Activated CD8-positive, alpha-beta memory T cell treated with anti-CD3 and anti-CD28 coated beads, Interleukin-2, amount 10 ng/mL, durations not matched to agents 7 days and 5 days (primary cell): ENCODE measurements around the gene MYBPC2. TPM values are rescaled to one million over a fixed set of nuclear protein-coding genes. Genes with fewer than 3 reads are reported as not detected.

Experiments used
- ATAC-seq: fragments of 150-1000 bp; cut with Tn5 transposase; one replicate; pipeline ENCODE4 v1.10.0; 2021; ENCODE audit warnings: moderate library complexity
- CTCF ChIA-PET: fragments of 350-600 bp; sonication (Branson Sonifier 250); formaldehyde crosslinking; loops from one replicate; lab custom pipeline; 2021; ENCODE audit warnings: antibody characterized with exemption; lab: Charles Lee
- DNase-seq: peaks from one replicate; pipeline ENCODE4 v3.0.0-alpha.2; 2020
- H3K27ac Mint-ChIP-seq: one replicate; pipeline ENCODE4 v1.8.0; 2021; ENCODE audit warnings: mild to moderate bottlenecking, mixed read lengths
- H3K27me3 Mint-ChIP-seq: one replicate; pipeline ENCODE4 v1.8.0; 2021; ENCODE audit warnings: mixed read lengths
- H3K36me3 Mint-ChIP-seq: one replicate; pipeline ENCODE4 v1.8.0; 2021; ENCODE audit warnings: mild to moderate bottlenecking, mixed read lengths
- H3K4me1 Mint-ChIP-seq: one replicate; pipeline ENCODE4 v1.8.0; 2021; ENCODE audit warnings: mixed read lengths
- H3K4me3 Mint-ChIP-seq: one replicate; pipeline ENCODE4 v1.8.0; 2021; ENCODE audit warnings: mild to moderate bottlenecking, moderate library complexity, mixed read lengths
- H3K9me3 Mint-ChIP-seq: one replicate; pipeline ENCODE4 v1.8.0; 2022; ENCODE audit warnings: low read depth, mixed read lengths
- total RNA-seq, 2 experiments: library from RNA; stranded (reverse); gene quantifications; one replicate each; pipeline ENCODE4 v1.2.3, GENCODE V29; 2021

MYBPC2 gene
- total RNA-seq, 2 experiments from 2014 or later = not detected

- CTCF ChIA-PET = interaction anchor here (1.4 kb wide), 1 partner anchor 120 kb away, joined by 3 read pairs; no protein-coding TSS in a partner anchor
- no peak for DNase-seq
- H3K9me3 Mint-ChIP-seq = no peaks in the 10 kb centered on the region
- H3K36me3 Mint-ChIP-seq = peaks cover 18% of the 10 kb centered on the region
- ATAC-seq = no peak
- H3K27me3 Mint-ChIP-seq = no peaks in the 10 kb centered on the region
- peaks cover 14% of the 10 kb centered on the region for H3K4me1 Mint-ChIP-seq
- peak overlapping the region; percentile 89 for H3K27ac Mint-ChIP-seq
- peak overlapping the region; percentile 98 for H3K4me3 Mint-ChIP-seq
Observed at GRCh38 chr19:50476907-50477238, 44.2 kb downstream of the MYBPC2 start.

- DNase-seq = no peak
- CTCF ChIA-PET = interaction anchor here (1.1 to 1.9 kb wide), 2 partner anchors 17 to 121 kb away, joined by 5 read pairs; no protein-coding TSS in a partner anchor
- no peak for ATAC-seq
- peaks cover 19% of the 10 kb centered on the region for H3K36me3 Mint-ChIP-seq
- H3K9me3 Mint-ChIP-seq = no peaks in the 10 kb centered on the region
- H3K27ac Mint-ChIP-seq = peak overlapping the region; percentile 39
- H3K4me3 Mint-ChIP-seq = peak overlapping the region; percentile 98
- peaks cover 14% of the 10 kb centered on the region for H3K4me1 Mint-ChIP-seq
- H3K27me3 Mint-ChIP-seq = no peaks in the 10 kb centered on the region
Observed at GRCh38 chr19:50477751-50478515, 45.2 kb downstream of the MYBPC2 start.

DNA sequence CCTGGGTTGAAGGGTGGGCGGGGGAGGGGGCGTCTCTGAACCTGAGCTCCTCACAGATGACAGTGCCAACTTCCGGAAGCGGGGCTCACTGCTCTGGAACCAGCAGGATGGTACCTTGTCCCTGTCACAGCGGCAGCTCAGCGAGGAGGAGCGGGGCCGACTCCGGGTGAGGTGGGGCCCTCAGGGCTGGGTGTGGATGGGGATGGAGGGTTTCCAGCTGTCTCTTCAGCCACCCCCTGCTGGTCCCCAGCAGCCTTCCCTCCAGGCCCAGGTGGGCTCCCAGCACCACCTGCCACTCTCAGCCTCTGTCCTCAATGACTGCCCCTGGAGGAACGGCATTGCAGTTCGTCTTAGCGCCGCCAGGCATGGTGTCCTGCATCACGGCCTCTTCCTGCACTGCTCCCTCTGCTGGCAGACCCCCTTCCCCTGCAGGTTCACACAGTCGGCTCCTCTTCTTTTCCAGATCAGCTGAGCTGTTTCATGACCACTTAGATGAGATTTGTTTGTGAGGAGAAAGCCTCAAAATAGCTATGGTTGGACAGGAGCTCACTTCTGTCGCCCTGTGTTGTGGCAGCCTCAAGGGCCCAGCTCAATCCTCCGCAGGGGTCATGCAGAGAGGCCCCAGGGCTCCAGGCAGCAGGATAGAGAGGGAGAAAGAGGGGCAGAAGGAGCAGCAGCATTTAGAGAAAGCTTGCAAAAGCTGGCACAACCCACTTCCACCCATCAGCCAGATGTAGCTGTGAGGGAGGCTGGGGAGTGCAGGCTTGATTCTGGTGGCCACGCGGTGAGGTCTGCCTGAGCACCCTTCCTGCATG, 46.4 kb downstream of the MYBPC2 start:
- Mint-ChIP-seq H3K27ac (no peak overlapping the region), H3K9me3 (no peaks in the 10 kb centered on the region), H3K4me1 (peaks cover 14% of the 10 kb centered on the region), H3K4me3 (no peak overlapping the region), H3K36me3 (peaks cover 21% of the 10 kb centered on the region), H3K27me3 (no peaks in the 10 kb centered on the region)
- DNase-seq (no peak), ATAC-seq (no peak)
- CTCF ChIA-PET = interaction anchor here (1.1 to 1.9 kb wide), 3 partner anchors 18 to 122 kb away, joined by 4 to 5 read pairs (median 5); partner anchors contain the start of gene JOSD2

- DNase-seq = no peak
- no peak overlapping the region for H3K4me3 Mint-ChIP-seq
- no peak overlapping the region for H3K27ac Mint-ChIP-seq
- peaks cover 21% of the 10 kb centered on the region for H3K36me3 Mint-ChIP-seq
- H3K27me3 Mint-ChIP-seq = no peaks in the 10 kb centered on the region
- no peak for ATAC-seq
- H3K4me1 Mint-ChIP-seq = peaks cover 14% of the 10 kb centered on the region
- CTCF ChIA-PET = interaction anchor here (1.3 to 1.9 kb wide), 2 partner anchors 19 to 32 kb away, joined by 4 to 5 read pairs; partner anchors contain the start of gene JOSD2
- no peaks in the 10 kb centered on the region for H3K9me3 Mint-ChIP-seq
Observed at GRCh38 chr19:50479761-50480251, 47.1 kb downstream of the MYBPC2 start.

GRCh38 chr19:50480281-50481111, 47.8 kb downstream of the MYBPC2 start:
- H3K9me3 Mint-ChIP-seq = no peaks in the 10 kb centered on the region
- peaks cover 25% of the 10 kb centered on the region for H3K36me3 Mint-ChIP-seq
- CTCF ChIA-PET = no interaction called here

DNA sequence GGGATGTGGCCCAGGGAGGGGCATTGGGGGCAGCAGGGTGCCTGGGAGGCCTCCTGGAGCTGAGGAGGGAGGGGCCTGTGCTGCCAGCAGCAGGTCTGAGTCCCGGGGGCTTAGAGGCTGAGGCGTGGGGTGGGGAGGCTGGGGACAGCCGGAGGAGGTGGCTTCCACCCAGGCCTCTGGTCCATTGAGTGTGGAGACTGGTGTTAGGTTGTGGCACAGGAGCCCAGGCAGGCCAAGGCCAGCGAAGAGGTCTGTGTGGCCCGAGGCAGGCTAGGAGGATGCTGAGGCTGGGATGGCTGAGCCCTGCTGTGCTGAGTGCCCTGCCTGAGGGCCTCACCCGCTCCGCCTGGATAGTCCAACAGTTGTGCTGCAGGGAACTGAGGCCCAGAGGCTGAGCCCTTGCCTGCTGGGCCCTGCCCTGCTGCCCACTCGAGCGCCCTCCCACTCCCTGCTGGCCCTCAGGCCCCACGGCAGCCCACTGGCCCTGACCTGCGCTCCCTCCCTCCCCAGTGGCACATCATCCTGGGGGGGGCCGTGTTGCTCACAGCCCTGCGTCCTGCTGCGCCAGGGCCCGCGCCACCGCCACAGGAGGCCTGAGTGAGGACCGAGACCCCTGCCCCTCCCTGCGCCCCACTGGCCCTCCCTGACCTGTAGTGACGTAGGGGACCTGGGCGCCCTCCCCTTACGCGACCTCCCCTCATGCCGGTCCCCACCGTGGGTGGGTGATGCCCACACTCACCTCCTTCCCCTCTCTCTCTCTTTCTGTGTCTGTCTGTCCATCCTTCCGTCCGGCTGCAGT, 48.9 kb downstream of the MYBPC2 start:
- H3K9me3 Mint-ChIP-seq = no peaks in the 10 kb centered on the region
- ATAC-seq (no peak), DNase-seq (no peak)
- peaks cover 28% of the 10 kb centered on the region for H3K36me3 Mint-ChIP-seq
- H3K4me3 Mint-ChIP-seq = no peak overlapping the region
- CTCF ChIA-PET = no interaction called here
- H3K27me3 Mint-ChIP-seq = no peaks in the 10 kb centered on the region
- H3K4me1 Mint-ChIP-seq = peaks cover 14% of the 10 kb centered on the region
- H3K27ac Mint-ChIP-seq = no peak overlapping the region

More at GRCh38 chr19:50480281-50481111, 47.8 kb downstream of the MYBPC2 start:
- Mint-ChIP-seq H3K27ac (no peak overlapping the region), H3K27me3 (no peaks in the 10 kb centered on the region), H3K4me1 (peaks cover 14% of the 10 kb centered on the region), H3K4me3 (no peak overlapping the region)
- DNase-seq (no peak), ATAC-seq (no peak)

DNA sequence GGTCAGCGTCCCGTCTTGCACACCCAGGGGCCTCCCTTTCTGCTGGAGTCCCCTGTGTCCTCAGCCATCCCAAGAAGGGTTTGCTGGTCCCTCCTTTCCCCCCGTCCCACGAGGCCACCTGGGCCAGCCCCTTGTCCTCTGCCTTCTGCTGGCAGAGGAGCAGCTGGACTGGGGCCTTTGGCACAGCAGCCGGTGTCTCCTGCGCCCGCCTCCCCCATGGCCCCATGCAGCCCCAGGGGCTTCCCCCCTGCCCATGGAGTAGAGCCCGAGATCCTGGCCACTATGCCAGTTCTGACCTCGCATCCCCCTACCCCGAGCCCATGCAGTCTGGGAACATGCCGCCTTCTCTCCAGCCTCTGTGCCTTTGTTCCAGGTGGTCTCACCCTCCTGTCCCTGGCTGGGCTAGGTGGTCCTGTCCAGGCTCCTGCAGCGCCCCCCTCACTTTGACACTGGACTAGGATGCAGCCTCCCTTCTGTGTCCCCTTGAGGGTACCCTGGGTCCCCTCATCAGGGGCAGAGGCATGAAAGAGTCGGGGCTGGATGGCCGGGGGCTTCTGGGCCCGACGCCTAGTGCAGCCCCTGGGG, 49.7 kb downstream of the MYBPC2 start:
- Mint-ChIP-seq H3K4me1 (peaks cover 8% of the 10 kb centered on the region), H3K9me3 (no peaks in the 10 kb centered on the region), H3K36me3 (peaks cover 28% of the 10 kb centered on the region), H3K27me3 (no peaks in the 10 kb centered on the region), H3K4me3 (no peak overlapping the region), H3K27ac (no peak overlapping the region)
- CTCF ChIA-PET = no interaction called here
- ATAC-seq = no peak
- DNase-seq = no peak

- peaks cover 2% of the 10 kb centered on the region for H3K27me3 Mint-ChIP-seq
- H3K27ac Mint-ChIP-seq = no peak overlapping the region
- CTCF ChIA-PET = no interaction called here
Observed at GRCh38 chr19:50482916-50483315, 50.2 kb downstream of the MYBPC2 start.

DNA sequence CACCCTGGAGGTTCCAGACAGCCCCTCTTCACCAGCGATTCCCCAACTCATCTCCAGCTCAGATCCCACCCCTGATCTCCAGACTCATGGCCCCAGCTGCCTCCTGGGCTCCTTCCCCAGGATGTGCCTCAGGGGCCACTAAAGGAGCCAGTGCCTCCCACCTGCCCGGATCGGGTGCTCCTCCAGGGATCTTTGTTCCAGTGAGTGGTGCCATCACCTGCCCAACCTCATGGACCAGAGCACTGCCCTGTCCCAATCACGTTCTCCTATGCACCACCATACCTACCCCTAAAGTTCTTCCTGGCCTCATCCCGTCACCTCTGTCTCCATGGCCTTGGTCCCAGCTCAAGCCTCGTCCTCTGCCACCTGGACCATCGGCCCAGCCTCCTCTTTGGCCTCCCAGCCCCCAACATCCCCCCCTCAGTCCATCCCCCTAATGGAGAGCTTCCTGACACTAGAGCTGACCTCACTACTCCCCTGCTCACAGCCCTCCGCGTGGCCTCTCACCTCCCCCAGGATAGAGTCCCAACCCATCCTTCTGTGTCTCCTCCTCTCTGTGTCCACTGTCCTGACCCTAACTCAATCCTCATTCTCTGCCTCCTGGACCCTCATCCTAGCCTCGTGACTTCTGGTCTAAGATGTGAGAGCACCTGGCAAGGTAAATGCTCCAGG, 52.7 kb downstream of the MYBPC2 start:
- Mint-ChIP-seq H3K27me3 (peaks cover 2% of the 10 kb centered on the region), H3K9me3 (no peaks in the 10 kb centered on the region), H3K4me1 (peaks cover 2% of the 10 kb centered on the region), H3K27ac (no peak overlapping the region), H3K36me3 (peaks cover 12% of the 10 kb centered on the region), H3K4me3 (no peak overlapping the region)
- CTCF ChIA-PET = interaction anchor here (0.7 to 1.4 kb wide), 3 partner anchors 12 to 123 kb away, joined by 3 to 4 read pairs (median 3); no protein-coding TSS in a partner anchor
- DNase-seq (no peak), ATAC-seq (no peak)

More at GRCh38 chr19:50482916-50483315, 50.2 kb downstream of the MYBPC2 start:
- DNase-seq (no peak), ATAC-seq (no peak)
- Mint-ChIP-seq H3K4me3 (no peak overlapping the region), H3K4me1 (peaks cover 4% of the 10 kb centered on the region), H3K36me3 (peaks cover 23% of the 10 kb centered on the region), H3K9me3 (no peaks in the 10 kb centered on the region)

DNA sequence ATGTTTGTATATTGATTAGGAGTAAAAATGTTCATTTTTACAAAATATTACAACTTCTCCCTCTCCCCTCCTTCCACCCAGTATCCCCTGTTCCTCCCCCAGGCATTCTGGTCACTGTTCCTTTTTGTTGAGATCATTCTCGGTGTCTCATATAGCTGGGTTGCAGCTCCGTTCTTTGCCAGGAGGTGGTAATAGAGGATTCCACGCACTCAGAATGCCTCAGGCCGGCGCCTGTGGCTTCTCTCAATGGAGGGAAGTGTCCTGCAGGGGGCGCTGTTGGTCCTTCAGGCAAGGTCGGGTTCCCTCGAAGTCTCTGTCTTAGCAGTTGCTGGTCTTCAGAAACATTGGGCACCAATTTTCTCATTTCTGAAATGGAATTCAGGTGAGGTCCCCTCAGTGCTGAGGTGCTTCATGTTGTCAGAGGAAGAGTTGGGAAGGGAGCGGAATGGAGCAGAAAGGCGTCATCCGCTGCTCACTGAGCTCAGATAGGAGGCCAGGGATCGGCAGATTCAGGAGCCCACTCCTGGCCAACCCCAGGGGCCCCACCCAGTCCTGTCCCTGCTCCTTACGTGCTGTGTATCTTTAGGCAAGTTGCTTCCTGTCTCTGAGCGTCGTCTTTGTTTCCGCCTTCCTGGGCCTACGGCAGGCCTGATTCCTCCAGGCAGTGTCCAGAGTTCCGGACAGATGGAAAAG, 54.3 kb downstream of the MYBPC2 start:
- DNase-seq (peak; percentile 65), ATAC-seq (no peak)
- peaks cover 11% of the 10 kb centered on the region for H3K36me3 Mint-ChIP-seq
- H3K4me1 Mint-ChIP-seq = peaks cover 10% of the 10 kb centered on the region
- H3K27ac Mint-ChIP-seq = no peak overlapping the region
- CTCF ChIA-PET = interaction anchor here (1.0 kb wide), 2 partner anchors 69 to 123 kb away, joined by 3 read pairs; no protein-coding TSS in a partner anchor
- H3K4me3 Mint-ChIP-seq = no peak overlapping the region
- H3K27me3 Mint-ChIP-seq = peaks cover 7% of the 10 kb centered on the region
- no peaks in the 10 kb centered on the region for H3K9me3 Mint-ChIP-seq
